Suprapubic skin (tissue), 4 donors: ENCODE measurements around the gene HOXC9.

Experiments used
- EP300 ChIP-seq: sonication (generic); formaldehyde crosslinking; IDR thresholded peaks from one replicate; pipeline ENCODE4 v1.6.1; 2017; ENCODE audit warnings: antibody characterized with exemption
- POLR2A ChIP-seq, 2 donors: fragments of 450-650 bp; IDR thresholded peaks; one replicate each; pipeline ENCODE4 v1.6.1; 2017; ENCODE audit warnings: antibody characterized with exemption in 2 of 2, mild to moderate bottlenecking in 2 of 2, moderate library complexity in 2 of 2
- POLR2AphosphoS5 ChIP-seq, 3 donors: sonication (generic); formaldehyde crosslinking; IDR thresholded peaks; one replicate each; pipeline ENCODE4 v1.6.1; 2017; ENCODE audit warnings: antibody characterized with exemption in 3 of 3
- TF ChIP-seq, protein P1 (sequence below), 2 donors: fragments of 200-600 bp in 1 of 2; fragments of 450-650 bp in 1 of 2; sonication (generic) in 1 of 2; IDR thresholded peaks; one replicate each; pipeline ENCODE4 v1.5.1; 2016 to 2019; ENCODE audit warnings: antibody characterized with exemption in 2 of 2, mild to moderate bottlenecking in 1 of 2, moderate library complexity in 1 of 2

DNA sequence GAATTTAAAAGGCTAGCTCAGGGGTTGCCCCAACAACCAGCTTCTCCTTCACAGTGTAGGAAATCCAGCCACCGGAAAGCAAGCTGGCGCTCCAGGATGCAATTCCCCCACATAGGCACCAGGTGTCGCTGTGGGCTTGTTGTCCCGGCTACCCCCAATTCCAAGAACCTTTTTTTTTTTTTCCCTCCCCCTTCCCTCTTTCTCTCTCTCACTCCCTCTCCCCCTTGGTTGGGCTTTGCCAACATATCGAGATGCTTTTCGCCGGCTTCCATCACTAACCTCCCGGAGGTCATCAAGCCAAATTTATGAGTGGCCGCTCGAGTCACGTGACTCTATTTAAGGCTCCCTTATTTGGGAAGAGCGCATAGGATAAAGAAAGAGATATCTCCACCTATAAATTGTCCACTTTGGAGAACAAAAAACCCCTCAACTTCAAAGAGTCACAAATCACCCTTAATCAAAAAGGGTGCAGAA is 32.7 kb downstream of the HOXC9 start, which contains the start of gene HOXC5:
- TF ChIP-seq, protein P1, sequence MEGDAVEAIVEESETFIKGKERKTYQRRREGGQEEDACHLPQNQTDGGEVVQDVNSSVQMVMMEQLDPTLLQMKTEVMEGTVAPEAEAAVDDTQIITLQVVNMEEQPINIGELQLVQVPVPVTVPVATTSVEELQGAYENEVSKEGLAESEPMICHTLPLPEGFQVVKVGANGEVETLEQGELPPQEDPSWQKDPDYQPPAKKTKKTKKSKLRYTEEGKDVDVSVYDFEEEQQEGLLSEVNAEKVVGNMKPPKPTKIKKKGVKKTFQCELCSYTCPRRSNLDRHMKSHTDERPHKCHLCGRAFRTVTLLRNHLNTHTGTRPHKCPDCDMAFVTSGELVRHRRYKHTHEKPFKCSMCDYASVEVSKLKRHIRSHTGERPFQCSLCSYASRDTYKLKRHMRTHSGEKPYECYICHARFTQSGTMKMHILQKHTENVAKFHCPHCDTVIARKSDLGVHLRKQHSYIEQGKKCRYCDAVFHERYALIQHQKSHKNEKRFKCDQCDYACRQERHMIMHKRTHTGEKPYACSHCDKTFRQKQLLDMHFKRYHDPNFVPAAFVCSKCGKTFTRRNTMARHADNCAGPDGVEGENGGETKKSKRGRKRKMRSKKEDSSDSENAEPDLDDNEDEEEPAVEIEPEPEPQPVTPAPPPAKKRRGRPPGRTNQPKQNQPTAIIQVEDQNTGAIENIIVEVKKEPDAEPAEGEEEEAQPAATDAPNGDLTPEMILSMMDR (IDR thresholded peaks at IDR 0.05) = peak; percentile 93 to 99
- TF ChIP-seq POLR2A (IDR thresholded peaks at IDR 0.05) = no peak
- TF ChIP-seq EP300 = no peak
- no peak for TF ChIP-seq POLR2AphosphoS5 (IDR thresholded peaks at IDR 0.05)
